Tibial nerve (tissue), 4 donors: ENCODE data around the gene CLIC6.

Experiments used
- EP300 ChIP-seq, 2 donors: sonication (generic); formaldehyde crosslinking; IDR thresholded peaks; one replicate each; pipeline ENCODE4 v1.6.1; 2017; ENCODE audit warnings: antibody characterized with exemption in 2 of 2, mild to moderate bottlenecking in 1 of 2
- POLR2A ChIP-seq, 2 donors: fragments of 450-650 bp; IDR thresholded peaks; one replicate each; pipeline ENCODE4 v1.6.1; 2017; ENCODE audit warnings: antibody characterized with exemption in 2 of 2, mild to moderate bottlenecking in 2 of 2, moderate library complexity in 2 of 2
- TF ChIP-seq, protein P1 (sequence below), 5 experiments: fragments of 200-600 bp in 3 of 5; fragments of 450-650 bp in 2 of 5; sonication (generic) in 3 of 5; IDR thresholded peaks; one replicate each; pipeline ENCODE4 v1.5.1; 2016 to 2019; ENCODE audit warnings: antibody characterized with exemption in 5 of 5, mild to moderate bottlenecking in 3 of 5, moderate library complexity in 2 of 5

DNA sequence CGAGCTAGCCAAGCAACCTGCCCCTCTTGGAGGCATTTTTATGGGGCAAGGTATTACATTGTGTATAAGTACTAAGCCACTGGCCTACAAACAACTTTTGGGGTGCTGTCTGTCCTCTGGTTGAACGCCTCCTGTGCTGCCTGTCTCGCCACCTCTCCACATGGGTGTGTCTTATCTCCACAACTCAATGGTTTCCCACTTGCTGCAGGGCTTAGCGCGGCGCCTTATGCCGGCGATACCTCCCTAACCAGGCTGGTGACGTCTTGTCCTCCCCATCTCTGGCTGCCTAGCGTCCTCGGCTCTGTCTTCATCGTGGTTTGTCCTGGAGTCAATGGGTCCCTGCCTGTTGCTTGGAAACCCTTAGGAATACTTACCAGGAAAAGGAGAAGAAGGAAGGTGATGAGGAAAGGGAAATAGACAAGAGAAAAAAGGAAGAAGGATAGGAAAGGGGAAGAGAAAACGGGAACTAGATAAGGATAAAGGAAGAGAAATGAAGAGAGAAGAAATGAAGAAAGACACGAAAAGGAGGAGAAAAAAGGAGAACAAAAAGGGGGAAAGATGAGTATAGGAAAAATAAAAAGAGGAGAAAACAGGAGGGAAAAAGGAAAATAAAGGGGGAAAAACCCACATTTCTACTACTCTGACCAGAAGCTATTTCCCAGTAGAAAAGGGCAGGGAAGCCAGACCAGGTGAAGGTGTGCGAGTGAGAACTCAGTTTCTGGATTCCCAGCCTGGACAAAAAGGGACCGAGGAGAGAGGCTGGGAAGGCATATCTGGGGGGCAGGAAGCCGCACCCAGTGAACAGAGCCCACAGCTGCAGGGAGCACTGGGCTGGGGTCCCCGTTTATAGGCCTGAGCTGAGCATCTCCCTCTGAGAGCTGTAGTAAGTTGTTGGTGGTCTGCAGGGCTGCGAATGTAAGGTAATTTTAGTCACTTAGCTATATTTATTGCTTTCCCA, 86.2 kb downstream of the CLIC6 start:
- TF ChIP-seq POLR2A (IDR thresholded peaks at IDR 0.05) = no peak
- TF ChIP-seq, protein P1, sequence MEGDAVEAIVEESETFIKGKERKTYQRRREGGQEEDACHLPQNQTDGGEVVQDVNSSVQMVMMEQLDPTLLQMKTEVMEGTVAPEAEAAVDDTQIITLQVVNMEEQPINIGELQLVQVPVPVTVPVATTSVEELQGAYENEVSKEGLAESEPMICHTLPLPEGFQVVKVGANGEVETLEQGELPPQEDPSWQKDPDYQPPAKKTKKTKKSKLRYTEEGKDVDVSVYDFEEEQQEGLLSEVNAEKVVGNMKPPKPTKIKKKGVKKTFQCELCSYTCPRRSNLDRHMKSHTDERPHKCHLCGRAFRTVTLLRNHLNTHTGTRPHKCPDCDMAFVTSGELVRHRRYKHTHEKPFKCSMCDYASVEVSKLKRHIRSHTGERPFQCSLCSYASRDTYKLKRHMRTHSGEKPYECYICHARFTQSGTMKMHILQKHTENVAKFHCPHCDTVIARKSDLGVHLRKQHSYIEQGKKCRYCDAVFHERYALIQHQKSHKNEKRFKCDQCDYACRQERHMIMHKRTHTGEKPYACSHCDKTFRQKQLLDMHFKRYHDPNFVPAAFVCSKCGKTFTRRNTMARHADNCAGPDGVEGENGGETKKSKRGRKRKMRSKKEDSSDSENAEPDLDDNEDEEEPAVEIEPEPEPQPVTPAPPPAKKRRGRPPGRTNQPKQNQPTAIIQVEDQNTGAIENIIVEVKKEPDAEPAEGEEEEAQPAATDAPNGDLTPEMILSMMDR (IDR thresholded peaks at IDR 0.05) = no peak
- no peak for TF ChIP-seq EP300 (IDR thresholded peaks at IDR 0.05)
